OCI-LY1 (cell line): ENCODE results near the gene EBPL.

ENCODE experiments used
- H2AFZ ChIP-seq: fragments of 200-600 bp; sonication (generic), shearing (Covaris generic); 2 replicates; pipeline ENCODE4 v1.6.0; 2014; ENCODE audit warnings: antibody characterized with exemption, mild to moderate bottlenecking, low read length
- H3F3A ChIP-seq: fragments of 200-600 bp; sonication (generic), shearing (Covaris generic); 2 replicates; pipeline ENCODE4 v1.6.0; 2014; ENCODE audit warnings: mild to moderate bottlenecking, antibody characterized with exemption, low read length, moderate library complexity; ENCODE audit not compliant: insufficient read depth
- H3K27ac ChIP-seq: fragments of 200-600 bp; sonication (generic); 2 replicates; pipeline ENCODE4 v1.5.1; 2014; ENCODE audit warnings: low read length, mixed run types, mild to moderate bottlenecking, low read depth; ENCODE audit not compliant: poor library complexity, severe bottlenecking
- H3K27me3 ChIP-seq: fragments of 200-600 bp; sonication (generic); 2 replicates; pipeline ENCODE4 v1.6.0; 2014; ENCODE audit warnings: antibody characterized with exemption, mild to moderate bottlenecking, low read length, moderate library complexity; ENCODE audit not compliant: insufficient read depth
- H3K36me3 ChIP-seq: fragments of 200-600 bp; sonication (generic); 2 replicates; pipeline ENCODE4 v1.6.1; 2014; ENCODE audit warnings: mild to moderate bottlenecking, antibody characterized with exemption, low read length, moderate library complexity, mixed read lengths; ENCODE audit not compliant: insufficient read depth
- H3K4me1 ChIP-seq: fragments of 200-600 bp; sonication (generic); 2 replicates; pipeline ENCODE4 v1.5.1; 2014; ENCODE audit warnings: mild to moderate bottlenecking, low read length, moderate library complexity; ENCODE audit not compliant: insufficient read depth, severe bottlenecking
- H3K4me2 ChIP-seq: fragments of 200-600 bp; sonication (generic), shearing (Covaris generic); 2 replicates; pipeline ENCODE4 v1.6.1; 2014; ENCODE audit warnings: low read length
- H3K4me3 ChIP-seq: fragments of 200-600 bp; sonication (generic); 2 replicates; pipeline ENCODE4 v1.5.1; 2014; ENCODE audit warnings: low read length, low read depth, mild to moderate bottlenecking, mixed read lengths; ENCODE audit not compliant: poor library complexity, severe bottlenecking
- H3K79me2 ChIP-seq: fragments of 200-600 bp; shearing (Covaris generic); 2 replicates; pipeline ENCODE4 v1.6.1; 2016; ENCODE audit warnings: mixed run types, low read length, mixed read lengths; ENCODE audit not compliant: insufficient read depth
- H3K9ac ChIP-seq: fragments of 200-600 bp; sonication (generic), shearing (Covaris generic); 2 replicates; pipeline ENCODE4 v1.6.1; 2014; ENCODE audit warnings: mild to moderate bottlenecking, low read length, mixed read lengths
- H3K9me2 ChIP-seq: fragments of 200-600 bp; sonication (generic), shearing (Covaris generic); 2 replicates; pipeline ENCODE4 v1.6.1; 2014; ENCODE audit warnings: low read depth, mild to moderate bottlenecking, low read length, mixed read lengths
- H3K9me3 ChIP-seq: fragments of 200-600 bp; shearing (Covaris generic); 2 replicates; pipeline ENCODE4 v1.6.1; 2014; ENCODE audit warnings: low read length, mixed read lengths
- H4K20me1 ChIP-seq: fragments of 200-600 bp; sonication (generic), shearing (Covaris generic); 2 replicates; pipeline ENCODE4 v1.6.0; 2016; ENCODE audit warnings: mild to moderate bottlenecking, low read length; ENCODE audit not compliant: insufficient read depth
- EZH2 ChIP-seq: fragments of 200-600 bp; sonication (generic), shearing (Covaris generic); IDR thresholded peaks from 2 replicates; pipeline ENCODE4 v1.8.0; 2017; ENCODE audit warnings: borderline replicate concordance, mixed run types, mild to moderate bottlenecking, antibody characterized with exemption, low read length, moderate library complexity, mixed read lengths
- TF ChIP-seq, protein P1 (sequence below): fragments of 200-600 bp; sonication (generic), shearing (Covaris generic); IDR thresholded peaks from 2 replicates; pipeline ENCODE4 v1.5.1; 2017; ENCODE audit warnings: mild to moderate bottlenecking, antibody characterized with exemption, low read length, moderate library complexity, mixed read lengths

EBPL gene

DNA sequence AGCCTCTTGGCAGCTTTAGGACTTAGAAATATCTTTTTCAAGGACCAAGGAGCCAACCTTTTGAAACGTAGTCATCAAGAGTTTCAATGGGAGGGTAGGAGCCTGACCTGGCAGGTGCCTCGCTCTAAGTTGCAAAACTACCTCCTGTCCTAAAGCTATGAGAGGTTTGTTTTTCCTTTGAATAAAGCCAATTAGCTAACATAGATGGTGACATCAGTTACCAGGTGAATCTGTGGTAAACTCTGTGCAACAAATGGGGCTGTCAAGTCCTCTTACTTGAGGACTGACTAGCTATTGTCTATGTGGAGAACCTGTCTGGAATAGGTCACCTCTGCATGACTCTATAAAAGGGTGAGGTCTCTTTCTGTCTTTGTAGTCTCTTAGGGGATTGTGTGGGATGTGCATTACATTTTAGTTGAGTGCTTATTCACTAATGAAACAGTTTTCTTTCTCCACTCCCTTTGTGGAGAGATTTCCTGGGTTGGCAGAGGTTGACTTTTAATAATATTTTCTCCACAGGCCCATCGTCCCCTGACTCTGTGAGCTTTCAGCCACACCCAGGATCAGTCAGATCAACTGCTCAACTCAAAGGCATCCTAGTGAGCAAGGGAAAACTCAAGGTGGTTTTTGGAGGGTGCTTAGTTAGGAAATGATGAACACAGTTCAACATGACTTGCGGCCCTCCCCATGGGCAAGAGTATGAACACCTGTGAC lies 53.1 kb downstream of the EBPL start:
- peaks cover 13% of the 10 kb centered on the region; the same call in 1 of the 2 replicates for H3K36me3 ChIP-seq

DNA sequence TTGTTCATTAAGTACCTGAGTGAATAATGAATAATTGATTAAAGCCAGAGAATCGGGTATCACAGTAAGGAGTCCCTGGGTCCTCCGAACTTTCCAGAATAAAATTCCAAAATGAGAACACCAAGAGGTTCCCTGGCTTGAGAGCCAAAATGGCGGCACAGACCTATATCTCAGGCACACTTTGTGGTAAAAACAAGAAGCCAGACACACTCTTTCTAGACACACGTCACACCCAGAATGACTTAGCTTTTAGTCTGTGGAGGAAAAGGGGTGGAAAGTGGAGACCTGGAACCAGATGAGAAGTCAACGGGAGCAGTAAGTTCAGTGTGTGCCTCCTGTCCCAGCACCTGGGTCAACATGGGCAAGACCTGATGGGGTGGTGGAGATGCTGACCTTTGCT lies 54.6 kb downstream of the EBPL start:
- Histone ChIP-seq H3K79me2 (no peaks in the 10 kb centered on the region), H3K4me2 (no peak overlapping the region), H3K4me3 (no peak overlapping the region), H3K9me3 (no peaks in the 10 kb centered on the region), H3K27me3 (no peaks in the 10 kb centered on the region), H3F3A (no peaks in the 10 kb centered on the region), H4K20me1 (no peaks in the 10 kb centered on the region), H3K9me2 (no peaks in the 10 kb centered on the region), H3K36me3 (peaks cover 19% of the 10 kb centered on the region; the same call in 1 of the 2 replicates), H3K9ac (no peak overlapping the region), H3K27ac (no peak overlapping the region), H2AFZ (no peak overlapping the region), H3K4me1 (peaks cover 6% of the 10 kb centered on the region)
- TF ChIP-seq EZH2: no peak
- TF ChIP-seq, protein P1, sequence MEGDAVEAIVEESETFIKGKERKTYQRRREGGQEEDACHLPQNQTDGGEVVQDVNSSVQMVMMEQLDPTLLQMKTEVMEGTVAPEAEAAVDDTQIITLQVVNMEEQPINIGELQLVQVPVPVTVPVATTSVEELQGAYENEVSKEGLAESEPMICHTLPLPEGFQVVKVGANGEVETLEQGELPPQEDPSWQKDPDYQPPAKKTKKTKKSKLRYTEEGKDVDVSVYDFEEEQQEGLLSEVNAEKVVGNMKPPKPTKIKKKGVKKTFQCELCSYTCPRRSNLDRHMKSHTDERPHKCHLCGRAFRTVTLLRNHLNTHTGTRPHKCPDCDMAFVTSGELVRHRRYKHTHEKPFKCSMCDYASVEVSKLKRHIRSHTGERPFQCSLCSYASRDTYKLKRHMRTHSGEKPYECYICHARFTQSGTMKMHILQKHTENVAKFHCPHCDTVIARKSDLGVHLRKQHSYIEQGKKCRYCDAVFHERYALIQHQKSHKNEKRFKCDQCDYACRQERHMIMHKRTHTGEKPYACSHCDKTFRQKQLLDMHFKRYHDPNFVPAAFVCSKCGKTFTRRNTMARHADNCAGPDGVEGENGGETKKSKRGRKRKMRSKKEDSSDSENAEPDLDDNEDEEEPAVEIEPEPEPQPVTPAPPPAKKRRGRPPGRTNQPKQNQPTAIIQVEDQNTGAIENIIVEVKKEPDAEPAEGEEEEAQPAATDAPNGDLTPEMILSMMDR: no peak

More for the DNA sequence above, 53.1 kb downstream of the EBPL start:
- Histone ChIP-seq H3K9ac (no peak overlapping the region), H3K9me3 (no peaks in the 10 kb centered on the region), H3K9me2 (no peaks in the 10 kb centered on the region), H3K27ac (no peak overlapping the region), H4K20me1 (no peaks in the 10 kb centered on the region), H3K79me2 (no peaks in the 10 kb centered on the region), H2AFZ (no peak overlapping the region), H3K4me3 (no peak overlapping the region), H3F3A (no peaks in the 10 kb centered on the region), H3K4me2 (no peak overlapping the region), H3K27me3 (no peaks in the 10 kb centered on the region), H3K4me1 (peaks cover 15% of the 10 kb centered on the region)
- TF ChIP-seq EZH2: no peak
- TF ChIP-seq, protein P1: no peak

DNA sequence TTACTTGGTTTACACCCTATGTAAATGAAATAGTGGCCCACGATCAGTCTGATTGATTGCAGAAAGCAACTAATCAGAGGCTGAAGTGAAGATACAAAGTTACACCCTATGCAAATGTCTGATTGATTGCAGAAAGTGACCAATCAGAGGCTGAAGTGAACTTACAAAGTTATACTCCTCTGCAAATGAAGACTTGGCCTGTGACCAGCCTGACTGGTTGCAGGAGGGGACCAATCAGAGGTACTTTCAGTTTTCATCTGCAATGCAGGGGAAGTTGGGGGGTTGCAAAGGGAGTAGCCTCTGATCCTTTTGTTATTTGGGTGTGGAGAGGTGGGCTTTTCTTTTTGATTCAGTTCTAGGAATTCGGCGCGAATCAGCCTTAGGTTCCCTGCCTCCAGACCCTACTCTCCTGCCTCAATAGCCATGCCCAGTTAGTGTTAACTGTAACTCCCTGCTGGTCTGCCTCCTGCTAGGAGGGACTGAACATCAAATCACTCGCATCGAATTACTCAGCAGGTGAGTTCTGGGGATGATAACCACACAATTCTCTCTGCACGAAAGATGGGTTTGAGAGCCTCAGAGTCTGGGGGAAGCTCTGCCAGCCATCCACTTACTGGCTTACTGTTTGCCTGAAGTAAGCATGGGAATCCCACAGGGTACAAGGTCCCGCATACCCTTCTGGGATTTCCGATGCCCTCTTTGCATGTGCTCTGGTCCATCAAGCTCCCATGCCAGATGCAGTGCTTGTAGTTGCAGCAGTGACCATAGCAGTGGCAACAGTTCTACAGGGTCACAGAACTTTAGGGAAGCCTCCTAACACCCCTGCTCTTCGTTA lies 55.5 kb downstream of the EBPL start:
- Histone ChIP-seq H2AFZ (no peak overlapping the region), H3K9ac (no peak overlapping the region), H3K79me2 (no peaks in the 10 kb centered on the region), H4K20me1 (no peaks in the 10 kb centered on the region), H3K4me3 (no peak overlapping the region), H3F3A (no peaks in the 10 kb centered on the region), H3K27ac (no peak overlapping the region), H3K4me2 (no peak overlapping the region), H3K9me2 (no peaks in the 10 kb centered on the region), H3K27me3 (no peaks in the 10 kb centered on the region), H3K4me1 (peaks cover 6% of the 10 kb centered on the region), H3K36me3 (peaks cover 19% of the 10 kb centered on the region), H3K9me3 (no peaks in the 10 kb centered on the region)
- TF ChIP-seq, protein P1: no peak
- TF ChIP-seq EZH2: no peak
